LNCAP (cell line): Measurements from ENCODE around the gene ADAMTSL5.

ENCODE experiments used
- CTCF ChIP-seq: fragments of 450-650 bp; IDR thresholded peaks from 2 replicates; pipeline ENCODE4 v1.5.1; 2017; ENCODE audit warnings: mild to moderate bottlenecking

The ADAMTSL5 gene

DNA sequence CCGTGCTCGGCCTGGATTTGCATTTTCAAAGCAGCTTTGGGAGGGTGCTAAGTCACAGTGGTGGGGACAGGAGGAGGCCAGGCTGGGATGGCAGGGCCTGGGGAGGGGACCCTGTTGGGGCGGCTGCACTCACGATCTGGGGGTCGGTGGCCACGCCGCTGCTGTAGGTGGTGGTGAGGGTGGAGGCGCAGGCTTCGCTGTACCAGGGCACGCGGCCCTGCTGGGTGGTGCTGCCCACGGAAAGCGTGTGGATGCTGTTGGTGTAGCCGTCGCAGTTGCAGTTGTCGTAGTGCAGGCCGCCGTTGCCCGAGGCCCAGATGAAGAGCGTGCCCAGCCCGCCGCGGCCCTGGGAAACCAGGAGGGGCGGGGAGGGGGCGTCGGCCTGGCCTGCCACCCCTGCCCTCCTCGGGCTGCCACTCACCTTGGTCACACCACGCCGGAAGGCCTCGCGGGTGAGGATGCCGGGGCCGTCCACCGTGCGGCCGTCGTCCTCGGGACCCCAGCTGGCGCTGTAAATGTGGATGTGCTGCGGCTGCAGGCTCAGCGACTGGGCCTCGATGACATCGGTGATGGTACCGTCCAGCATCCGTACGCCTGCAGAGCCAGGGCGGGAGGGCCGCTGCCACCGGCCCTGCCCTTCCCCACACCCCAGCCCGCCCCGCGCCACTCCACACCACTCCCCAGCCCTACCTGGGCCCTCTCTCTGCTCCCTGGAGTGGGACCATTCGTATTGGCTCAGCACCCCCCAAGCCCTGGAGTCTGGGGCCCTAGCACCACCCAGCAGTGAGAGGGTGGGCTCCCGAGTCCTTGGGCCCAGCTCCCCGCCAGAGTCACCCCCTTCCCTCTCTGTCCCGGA is 25.9 kb downstream of the ADAMTSL5 start:
- no peak for TF ChIP-seq CTCF

GRCh38 chr19:1483979-1484428 is 28.8 kb downstream of the ADAMTSL5 start:
- no peak for TF ChIP-seq CTCF

- no peak for TF ChIP-seq CTCF
These were observed 29.5 kb downstream of the ADAMTSL5 start for GRCh38 chr19:1483131-1483978.

DNA sequence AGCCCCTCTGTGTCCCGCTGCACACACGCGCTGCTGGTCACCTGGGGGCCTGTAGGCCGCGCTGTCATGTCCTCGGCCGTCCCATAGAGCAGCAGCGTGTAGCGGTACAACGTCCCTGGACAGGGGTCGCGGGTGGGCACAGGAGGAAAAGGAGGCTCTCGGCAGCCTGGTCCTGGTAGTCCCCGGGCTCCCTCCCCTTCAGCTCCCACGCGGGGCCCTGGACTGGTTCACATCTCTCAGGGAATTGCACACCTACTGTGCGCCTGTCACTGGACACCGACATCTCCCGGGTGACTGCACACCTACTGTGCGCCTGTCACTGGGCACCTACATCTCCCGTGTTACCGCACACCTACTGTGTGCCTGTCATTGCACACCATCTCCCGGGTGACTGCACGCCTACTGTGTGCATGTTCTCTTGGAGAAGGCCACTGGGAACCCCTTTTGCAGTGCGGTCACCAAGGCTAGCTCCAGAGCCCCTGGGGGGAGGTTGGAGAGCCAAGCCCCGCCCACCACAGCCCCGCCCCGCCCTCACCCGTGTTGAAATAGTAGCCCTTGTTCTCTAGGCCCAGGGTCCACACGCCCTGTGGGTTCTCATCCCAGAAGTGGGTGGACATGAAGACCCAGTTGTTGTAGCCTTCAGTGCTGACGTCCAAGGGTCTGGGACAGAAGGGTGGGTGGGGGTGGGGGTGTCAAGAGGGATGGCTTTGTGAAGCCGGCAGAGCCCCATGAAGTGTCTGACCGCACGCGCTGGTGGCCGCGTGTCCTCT is 30.3 kb downstream of the ADAMTSL5 start:
- TF ChIP-seq CTCF = no peak

DNA sequence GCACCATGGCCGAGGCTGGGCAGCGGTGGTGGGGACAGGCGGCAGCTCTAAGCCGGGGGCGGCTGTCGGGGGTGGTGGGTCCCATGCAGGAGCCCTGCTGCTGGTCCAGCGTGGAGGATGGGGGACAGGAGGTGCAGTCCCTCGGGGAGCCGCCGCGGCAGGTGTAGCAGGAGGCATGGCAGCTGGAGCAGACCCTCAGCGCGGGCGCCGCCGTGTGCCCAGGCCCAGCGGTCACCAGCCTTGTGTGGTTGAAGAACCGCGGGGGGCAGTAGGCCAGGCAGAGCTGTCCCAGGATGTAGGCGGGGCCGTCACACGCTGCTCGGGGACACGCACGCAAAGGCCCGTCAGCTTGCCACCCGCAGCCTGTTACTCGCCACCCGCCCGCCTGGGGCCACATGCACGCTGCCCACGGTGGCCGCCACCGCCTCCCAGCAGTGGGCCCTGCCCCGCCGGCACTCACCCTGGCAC is 30.9 kb downstream of the ADAMTSL5 start:
- TF ChIP-seq CTCF = no peak

DNA sequence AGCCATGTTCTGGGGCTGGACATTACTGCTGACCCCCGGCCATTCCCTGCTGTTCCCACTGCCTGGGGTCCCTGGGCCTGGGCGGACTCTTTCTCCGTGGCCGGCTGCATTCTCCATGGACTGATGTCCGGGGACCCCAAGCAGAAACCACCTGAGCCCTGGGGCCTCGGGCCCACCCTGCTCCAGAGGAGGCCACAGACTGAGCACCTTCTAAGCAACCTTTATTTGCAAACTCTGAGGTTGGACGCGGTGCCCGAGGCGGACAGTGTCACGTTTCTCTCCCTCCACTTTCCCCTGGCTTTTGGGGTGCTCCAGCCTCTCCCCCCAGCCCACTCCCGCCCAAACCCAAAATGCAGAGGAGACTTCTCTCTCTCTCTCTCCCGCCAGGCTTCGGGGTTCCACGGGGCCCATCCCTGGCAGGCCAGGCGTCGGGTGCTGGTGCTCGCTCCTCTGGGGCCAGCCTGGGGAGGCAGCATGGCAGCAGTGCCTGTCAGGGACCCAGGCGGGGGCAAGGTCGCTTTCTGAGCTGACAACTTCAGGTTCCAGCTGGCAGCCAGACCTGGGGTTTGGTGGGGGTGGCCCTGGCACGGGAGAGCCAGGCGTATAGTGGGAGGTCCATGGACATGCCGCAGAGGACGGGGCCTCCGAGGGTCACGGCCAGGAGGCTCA is 31.5 kb downstream of the ADAMTSL5 start:
- TF ChIP-seq CTCF = no peak
